Measurements from ENCODE around the gene IGFBPL1. TPM values are rescaled to one million over a fixed set of nuclear protein-coding genes. Genes with fewer than 3 reads are reported as not detected.

IGFBPL1 gene
- total and polyA plus RNA-seq, 2 of the 13 experiments (the other 11 are each of a cell fraction or from before 2014, with no cell fraction given): 0.24 TPM; not detected in 1

DNA sequence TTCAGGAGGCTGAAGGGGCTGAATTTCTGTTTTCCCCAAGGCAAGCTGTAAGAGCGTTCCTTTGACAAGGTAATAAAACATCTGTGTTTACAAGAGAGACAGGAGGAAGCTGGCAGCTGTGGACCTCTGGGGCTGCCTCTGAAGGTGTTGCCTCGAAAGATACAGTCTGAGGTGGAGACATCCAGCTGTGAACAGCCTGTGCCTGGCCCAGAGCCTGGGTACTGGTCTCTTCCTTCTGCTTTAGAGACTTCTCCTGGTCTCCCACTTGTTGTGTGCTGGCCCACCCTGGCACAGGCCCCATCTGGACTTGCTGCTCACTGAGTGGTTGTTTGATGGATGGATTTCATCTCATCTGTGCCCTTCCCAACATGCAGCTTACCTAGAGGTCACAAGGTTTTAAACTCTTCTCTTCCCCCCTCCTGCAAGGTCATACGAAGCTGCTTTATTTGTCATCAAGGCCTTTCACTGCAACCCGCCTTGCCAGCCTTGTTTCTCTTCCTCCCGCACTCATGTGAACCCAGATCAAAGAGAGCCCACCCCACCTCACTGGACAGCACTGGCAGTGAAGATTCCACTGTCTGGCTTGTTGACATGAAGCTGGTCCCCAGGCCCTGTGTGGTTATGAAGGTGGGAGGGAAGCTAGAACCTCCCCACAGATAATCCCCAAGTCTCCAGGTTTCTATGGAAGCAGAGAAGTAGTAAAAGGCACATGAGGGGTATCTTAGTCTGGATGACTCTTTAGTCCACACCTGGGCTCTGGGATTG is 66.7 kb downstream of the IGFBPL1 start (continued):
- TF ChIP-seq, protein P1, sequence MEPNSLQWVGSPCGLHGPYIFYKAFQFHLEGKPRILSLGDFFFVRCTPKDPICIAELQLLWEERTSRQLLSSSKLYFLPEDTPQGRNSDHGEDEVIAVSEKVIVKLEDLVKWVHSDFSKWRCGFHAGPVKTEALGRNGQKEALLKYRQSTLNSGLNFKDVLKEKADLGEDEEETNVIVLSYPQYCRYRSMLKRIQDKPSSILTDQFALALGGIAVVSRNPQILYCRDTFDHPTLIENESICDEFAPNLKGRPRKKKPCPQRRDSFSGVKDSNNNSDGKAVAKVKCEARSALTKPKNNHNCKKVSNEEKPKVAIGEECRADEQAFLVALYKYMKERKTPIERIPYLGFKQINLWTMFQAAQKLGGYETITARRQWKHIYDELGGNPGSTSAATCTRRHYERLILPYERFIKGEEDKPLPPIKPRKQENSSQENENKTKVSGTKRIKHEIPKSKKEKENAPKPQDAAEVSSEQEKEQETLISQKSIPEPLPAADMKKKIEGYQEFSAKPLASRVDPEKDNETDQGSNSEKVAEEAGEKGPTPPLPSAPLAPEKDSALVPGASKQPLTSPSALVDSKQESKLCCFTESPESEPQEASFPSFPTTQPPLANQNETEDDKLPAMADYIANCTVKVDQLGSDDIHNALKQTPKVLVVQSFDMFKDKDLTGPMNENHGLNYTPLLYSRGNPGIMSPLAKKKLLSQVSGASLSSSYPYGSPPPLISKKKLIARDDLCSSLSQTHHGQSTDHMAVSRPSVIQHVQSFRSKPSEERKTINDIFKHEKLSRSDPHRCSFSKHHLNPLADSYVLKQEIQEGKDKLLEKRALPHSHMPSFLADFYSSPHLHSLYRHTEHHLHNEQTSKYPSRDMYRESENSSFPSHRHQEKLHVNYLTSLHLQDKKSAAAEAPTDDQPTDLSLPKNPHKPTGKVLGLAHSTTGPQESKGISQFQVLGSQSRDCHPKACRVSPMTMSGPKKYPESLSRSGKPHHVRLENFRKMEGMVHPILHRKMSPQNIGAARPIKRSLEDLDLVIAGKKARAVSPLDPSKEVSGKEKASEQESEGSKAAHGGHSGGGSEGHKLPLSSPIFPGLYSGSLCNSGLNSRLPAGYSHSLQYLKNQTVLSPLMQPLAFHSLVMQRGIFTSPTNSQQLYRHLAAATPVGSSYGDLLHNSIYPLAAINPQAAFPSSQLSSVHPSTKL (CRISPR knock-in tag; IDR thresholded peaks at IDR 0.05): peak; percentile 34; the same call in 1 of the 2 replicates
- TF ChIP-seq JDP2 (CRISPR knock-in tag; IDR thresholded peaks at IDR 0.05; ENCODE audit: borderline replicate concordance): no peak
- no peak for TF ChIP-seq ZNF749 (CRISPR knock-in tag; IDR thresholded peaks at IDR 0.05; ENCODE audit: borderline replicate concordance)
- TF ChIP-seq ZNF432 (CRISPR knock-in tag; IDR thresholded peaks at IDR 0.05; ENCODE audit: borderline replicate concordance): no peak
- no peak for TF ChIP-seq RBAK (CRISPR knock-in tag; IDR thresholded peaks at IDR 0.05)
- TF ChIP-seq PBX3 (CRISPR knock-in tag; IDR thresholded peaks at IDR 0.05; ENCODE audit: borderline replicate concordance): no peak
- no peak for TF ChIP-seq RBM22 (optimal IDR thresholded peaks at IDR 0.05; ENCODE audit: low read length)
- TF ChIP-seq ZNF350 (CRISPR knock-in tag; IDR thresholded peaks at IDR 0.05; ENCODE audit: borderline replicate concordance, low read depth): no peak
- TF ChIP-seq SNAPC2 (CRISPR knock-in tag; IDR thresholded peaks at IDR 0.05): no peak
- TF ChIP-seq ZNF580 (CRISPR knock-in tag; IDR thresholded peaks at IDR 0.05; ENCODE audit: borderline replicate concordance, low read depth): no peak
- TF ChIP-seq MED1 (CRISPR knock-in tag; IDR thresholded peaks at IDR 0.05): no peak
- TF ChIP-seq HMG20A (CRISPR knock-in tag; IDR thresholded peaks at IDR 0.05; ENCODE audit: borderline replicate concordance): no peak
- no peak for TF ChIP-seq PAX8 (CRISPR knock-in tag; IDR thresholded peaks at IDR 0.05; ENCODE audit: borderline replicate concordance)
- TF ChIP-seq MZF1 (CRISPR knock-in tag; IDR thresholded peaks at IDR 0.05; ENCODE audit: borderline replicate concordance): no peak
- TF ChIP-seq FOXA1 (IDR thresholded peaks at IDR 0.05): no peak
- peak; percentile 53; the same call in 1 of the 2 replicates for TF ChIP-seq FOXA1 (CRISPR knock-in tag; IDR thresholded peaks at IDR 0.05)
- TF ChIP-seq ZFX (CRISPR knock-in tag; IDR thresholded peaks at IDR 0.05; ENCODE audit: low read depth): no peak
- TF ChIP-seq FOXK1 (CRISPR knock-in tag; IDR thresholded peaks at IDR 0.05; ENCODE audit: borderline replicate concordance, low read depth): peak; percentile 24; the same call in 1 of the 2 replicates
- TF ChIP-seq PAXIP1 (CRISPR knock-in tag; conservative IDR thresholded peaks at IDR 0.05): 0 out of 2 replicates have a peak, but pooled peaks have one; percentile 22

All from HepG2 (cell line).